Gastroesophageal sphincter (tissue), 3 donors: Measurements from ENCODE around the gene ACTR8.

Experiments used
- EP300 ChIP-seq: sonication (generic); formaldehyde crosslinking; IDR thresholded peaks from one replicate; pipeline ENCODE4 v1.6.1; 2017; ENCODE audit warnings: antibody characterized with exemption, mild to moderate bottlenecking
- POLR2A ChIP-seq, 2 donors: fragments of 450-650 bp; IDR thresholded peaks; one replicate each; pipeline ENCODE4 v1.6.1; 2017; ENCODE audit warnings: antibody characterized with exemption in 2 of 2, mild to moderate bottlenecking in 2 of 2, moderate library complexity in 1 of 2
- TF ChIP-seq, protein P1 (sequence below), 4 experiments: fragments of 200-600 bp in 2 of 4; fragments of 450-650 bp in 2 of 4; sonication (generic) in 1 of 4; IDR thresholded peaks; one replicate each; pipeline ENCODE4 v1.5.1; 2017 to 2019; ENCODE audit warnings: antibody characterized with exemption in 4 of 4, mild to moderate bottlenecking in 2 of 4, moderate library complexity in 2 of 4

DNA sequence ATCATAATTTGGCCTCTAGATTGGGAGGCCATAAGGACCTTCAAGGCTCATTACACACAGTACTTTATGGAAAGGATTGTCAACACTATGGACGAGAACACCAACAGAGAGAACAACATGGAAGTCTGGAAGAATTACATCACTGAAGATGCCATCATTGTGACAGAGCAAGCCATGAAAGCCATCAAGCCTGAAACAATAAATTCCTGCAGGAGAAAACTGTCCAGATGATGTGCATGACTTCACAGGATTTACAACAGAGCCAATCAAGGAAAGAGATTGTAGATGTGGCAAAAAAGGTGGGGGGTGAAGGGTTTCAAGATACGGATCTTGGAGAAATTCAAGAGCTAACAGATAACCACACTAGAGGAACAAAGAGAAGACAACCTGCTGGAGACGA, 19.7 kb downstream of the ACTR8 start:
- TF ChIP-seq, protein P1, sequence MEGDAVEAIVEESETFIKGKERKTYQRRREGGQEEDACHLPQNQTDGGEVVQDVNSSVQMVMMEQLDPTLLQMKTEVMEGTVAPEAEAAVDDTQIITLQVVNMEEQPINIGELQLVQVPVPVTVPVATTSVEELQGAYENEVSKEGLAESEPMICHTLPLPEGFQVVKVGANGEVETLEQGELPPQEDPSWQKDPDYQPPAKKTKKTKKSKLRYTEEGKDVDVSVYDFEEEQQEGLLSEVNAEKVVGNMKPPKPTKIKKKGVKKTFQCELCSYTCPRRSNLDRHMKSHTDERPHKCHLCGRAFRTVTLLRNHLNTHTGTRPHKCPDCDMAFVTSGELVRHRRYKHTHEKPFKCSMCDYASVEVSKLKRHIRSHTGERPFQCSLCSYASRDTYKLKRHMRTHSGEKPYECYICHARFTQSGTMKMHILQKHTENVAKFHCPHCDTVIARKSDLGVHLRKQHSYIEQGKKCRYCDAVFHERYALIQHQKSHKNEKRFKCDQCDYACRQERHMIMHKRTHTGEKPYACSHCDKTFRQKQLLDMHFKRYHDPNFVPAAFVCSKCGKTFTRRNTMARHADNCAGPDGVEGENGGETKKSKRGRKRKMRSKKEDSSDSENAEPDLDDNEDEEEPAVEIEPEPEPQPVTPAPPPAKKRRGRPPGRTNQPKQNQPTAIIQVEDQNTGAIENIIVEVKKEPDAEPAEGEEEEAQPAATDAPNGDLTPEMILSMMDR (IDR thresholded peaks at IDR 0.05), result no peak
- TF ChIP-seq POLR2A (IDR thresholded peaks at IDR 0.05), result no peak
- TF ChIP-seq EP300, result no peak
